Mesothelial cell of epicardium (in vitro differentiated cells): ENCODE results near the gene ARPP19. TPM values are rescaled to one million over a fixed set of nuclear protein-coding genes. Genes with fewer than 3 reads are reported as not detected.

Experiments used
- DNase-seq, 2 experiments: peaks; one replicate each; pipeline ENCODE4 v3.0.0; 2021; ENCODE audit warnings: low spot score in 2 of 2; ENCODE audit not compliant: unreplicated experiment in 2 of 2
- H3K27ac Mint-ChIP-seq: 2 replicates; pipeline ENCODE4 v1.8.0; 2021; ENCODE audit warnings: mixed read lengths
- H3K27me3 Mint-ChIP-seq: 2 replicates; pipeline ENCODE4 v1.8.0; 2021; ENCODE audit warnings: low read depth, mixed read lengths
- H3K36me3 Mint-ChIP-seq: 2 replicates; pipeline ENCODE4 v1.8.0; 2021; ENCODE audit warnings: mixed read lengths
- H3K4me1 Mint-ChIP-seq: 2 replicates; pipeline ENCODE4 v1.8.0; 2021; ENCODE audit warnings: mixed read lengths
- H3K4me3 Mint-ChIP-seq: 2 replicates; pipeline ENCODE4 v1.8.0; 2021; ENCODE audit warnings: mild to moderate bottlenecking, moderate library complexity, mixed read lengths
- H3K9me3 Mint-ChIP-seq: 2 replicates; pipeline ENCODE4 v1.8.0; 2021; ENCODE audit warnings: mixed read lengths
- CTCF ChIP-seq: fragments of 200-600 bp; sonication (generic); IDR thresholded peaks from one replicate; pipeline ENCODE4 v1.5.0; 2021; ENCODE audit warnings: antibody characterized with exemption; ENCODE audit not compliant: unreplicated experiment
- total RNA-seq: library from RNA; stranded (reverse); gene quantifications from 3 replicates; pipeline ENCODE4 v1.2.1, GENCODE V29; 2021

The ARPP19 gene
- total RNA-seq, 1 donor from 2014 or later, result 144 TPM

DNA sequence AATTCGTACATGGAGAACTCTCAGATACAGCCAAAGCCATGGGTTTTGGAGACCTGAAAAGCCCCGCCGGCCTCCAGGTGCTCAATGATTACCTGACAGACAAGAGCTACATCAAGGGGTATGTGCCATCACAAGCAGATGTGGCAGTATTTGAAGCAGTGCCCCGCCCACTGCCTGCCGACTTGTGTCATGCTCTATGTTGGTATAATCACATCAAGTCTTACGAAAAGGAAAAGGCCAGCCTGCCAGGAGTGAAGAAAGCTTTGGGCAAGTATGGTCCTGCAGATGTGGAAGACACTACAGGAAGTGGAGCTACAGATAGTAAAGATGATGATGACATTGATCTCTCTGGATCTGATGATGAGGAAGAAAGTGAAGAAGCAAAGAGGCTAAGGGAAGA lies 63.7 kb downstream of the ARPP19 start:
- no peaks in the 10 kb centered on the region for H3K27me3 Mint-ChIP-seq
- H3K27ac Mint-ChIP-seq, result no peak overlapping the region
- H3K4me3 Mint-ChIP-seq, result no peak overlapping the region
- no peaks in the 10 kb centered on the region for H3K36me3 Mint-ChIP-seq
- TF ChIP-seq CTCF, result no peak
- no peaks in the 10 kb centered on the region for H3K9me3 Mint-ChIP-seq
- no peaks in the 10 kb centered on the region for H3K4me1 Mint-ChIP-seq
- no peak for DNase-seq

DNA sequence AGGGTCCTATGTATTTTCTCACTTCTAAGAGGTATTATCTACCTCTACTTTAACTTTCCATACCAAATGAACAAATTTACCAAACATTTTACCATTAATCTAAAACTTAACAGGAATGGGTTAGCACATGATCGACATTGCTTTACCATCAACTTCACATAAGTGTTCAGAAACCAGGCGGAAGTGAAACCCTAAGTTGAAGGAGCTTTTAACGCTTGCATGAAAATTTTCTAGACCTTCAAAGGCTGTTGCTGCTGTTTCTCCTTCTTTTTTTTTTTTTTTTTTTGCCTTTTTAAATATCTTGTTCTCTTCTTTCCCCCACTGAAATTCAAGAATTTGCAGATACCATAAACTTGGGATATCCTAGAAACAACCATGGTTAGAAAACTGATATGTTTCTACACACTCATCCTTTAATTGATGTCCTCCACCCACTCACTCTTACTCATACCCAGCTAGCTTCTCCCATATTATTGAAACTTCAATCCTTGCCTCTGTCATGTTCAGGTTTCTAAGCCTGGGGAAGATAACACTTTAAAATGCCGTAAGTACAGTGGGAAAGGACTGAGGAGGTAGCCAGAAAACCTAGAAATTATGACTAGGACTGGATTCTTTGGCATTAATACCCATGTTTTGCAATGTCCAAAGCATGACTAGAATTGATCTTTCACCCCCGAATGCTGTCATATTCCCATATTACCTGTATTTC lies 64.9 kb downstream of the ARPP19 start:
- DNase-seq, result no peak

GRCh38 chr15:52502608-52503007 lies 66.2 kb downstream of the ARPP19 start:
- Mint-ChIP-seq H3K9me3 (no peaks in the 10 kb centered on the region), H3K4me1 (peaks cover 2% of the 10 kb centered on the region)
- DNase-seq, result no peak

More for the DNA sequence above, 64.9 kb downstream of the ARPP19 start:
- Mint-ChIP-seq H3K4me3 (no peak overlapping the region), H3K4me1 (peaks cover under 1% of the 10 kb centered on the region), H3K36me3 (no peaks in the 10 kb centered on the region), H3K27ac (no peak overlapping the region), H3K9me3 (no peaks in the 10 kb centered on the region), H3K27me3 (no peaks in the 10 kb centered on the region)
- no peak for TF ChIP-seq CTCF

DNA sequence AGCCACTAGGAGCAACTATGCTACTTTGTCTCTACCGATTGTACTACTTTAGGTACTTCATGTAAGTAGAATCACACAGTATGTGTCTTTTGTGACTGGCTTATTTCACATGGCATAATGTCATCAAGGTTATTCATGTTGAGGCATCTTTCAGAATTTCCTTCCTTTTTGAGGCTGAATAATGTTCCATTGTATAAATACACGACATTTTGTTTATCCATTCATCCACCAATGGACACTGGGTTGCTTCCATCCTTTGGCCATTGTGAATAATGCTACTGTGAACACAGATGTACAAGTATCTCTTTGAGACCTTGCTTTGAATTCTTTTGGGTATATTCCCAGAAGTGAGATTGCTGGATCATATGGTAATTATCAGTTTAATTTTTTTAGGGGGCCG lies 69.3 kb downstream of the ARPP19 start:
- DNase-seq, result no peak
- H3K36me3 Mint-ChIP-seq, result no peaks in the 10 kb centered on the region
- H3K27me3 Mint-ChIP-seq, result no peaks in the 10 kb centered on the region
- H3K27ac Mint-ChIP-seq, result no peak overlapping the region
- no peak overlapping the region for H3K4me3 Mint-ChIP-seq
- no peak for TF ChIP-seq CTCF
- peaks cover 2% of the 10 kb centered on the region for H3K4me1 Mint-ChIP-seq
- H3K9me3 Mint-ChIP-seq, result no peaks in the 10 kb centered on the region

More at GRCh38 chr15:52502608-52503007, 66.2 kb downstream of the ARPP19 start:
- H3K4me3 Mint-ChIP-seq, result no peak overlapping the region
- H3K27me3 Mint-ChIP-seq, result no peaks in the 10 kb centered on the region
- TF ChIP-seq CTCF, result no peak
- no peaks in the 10 kb centered on the region for H3K36me3 Mint-ChIP-seq
- no peak overlapping the region for H3K27ac Mint-ChIP-seq

GRCh38 chr15:52498706-52499105 lies 70.1 kb downstream of the ARPP19 start:
- H3K4me3 Mint-ChIP-seq, result no peak overlapping the region
- no peaks in the 10 kb centered on the region for H3K27me3 Mint-ChIP-seq
- no peak for TF ChIP-seq CTCF
- no peaks in the 10 kb centered on the region for H3K9me3 Mint-ChIP-seq
- DNase-seq, result no peak
- no peaks in the 10 kb centered on the region for H3K36me3 Mint-ChIP-seq
- H3K27ac Mint-ChIP-seq, result no peak overlapping the region
- H3K4me1 Mint-ChIP-seq, result peaks cover 2% of the 10 kb centered on the region

Other genes starting within 250 kb of the ARPP19 start
- 13.7 to 15.3 TPM (median 14.4 TPM) in 3 replicates for gene MYO5A, start 40.1 kb downstream of the ARPP19 start, total RNA-seq
- 38.8 to 43.7 TPM (median 41.4 TPM) in 3 replicates for gene ATOSA, start 110.4 kb upstream of the ARPP19 start, total RNA-seq
- gene ONECUT1, start 221.3 kb upstream of the ARPP19 start, total RNA-seq, result 0.18 TPM in 1 of 3 replicates, not detected in the others